C4-2B (cell line): ENCODE data around the gene CPZ.

ENCODE experiments used
- H3K27ac ChIP-seq: fragments of 450-650 bp; 2 replicates; pipeline ENCODE4 v1.5.1; 2017
- CTCF ChIP-seq: fragments of 450-650 bp; conservative IDR thresholded peaks from 2 replicates; pipeline ENCODE4 v1.5.1; 2017; ENCODE audit warnings: mild to moderate bottlenecking
- ZFX ChIP-seq: fragments of 450-650 bp; IDR thresholded peaks from 2 replicates; pipeline ENCODE4 v1.6.1; 2017

CPZ gene

GRCh38 chr4:8592366-8593263 is at the start of gene CPZ:
Gene CPZ (plus strand): TSS chr4:8592765. CDS start chr4:8592834, 69 bp downstream.
- no peak within 1 kb of the TSS for H3K27ac ChIP-seq
- no peak for TF ChIP-seq ZFX
- no peak for TF ChIP-seq CTCF

GRCh38 chr4:8542776-8543525 is 49.6 kb upstream of the CPZ start:
- TF ChIP-seq ZFX = no peak
- TF ChIP-seq CTCF = no peak
- H3K27ac ChIP-seq = no peak overlapping the region

GRCh38 chr4:8543623-8544022 is 48.9 kb upstream of the CPZ start:
- H3K27ac ChIP-seq = no peak overlapping the region
- TF ChIP-seq CTCF (no peak), ZFX (no peak)

GRCh38 chr4:8544282-8544681 is 48.3 kb upstream of the CPZ start:
- no peak overlapping the region for H3K27ac ChIP-seq
- TF ChIP-seq CTCF = no peak
- no peak for TF ChIP-seq ZFX

- H3K27ac ChIP-seq = no peak overlapping the region
- TF ChIP-seq ZFX (no peak), CTCF (no peak)
Observed at GRCh38 chr4:8544741-8545438, 47.7 kb upstream of the CPZ start.

GRCh38 chr4:8545439-8545765 is 47.2 kb upstream of the CPZ start:
- TF ChIP-seq ZFX (no peak), CTCF (no peak)
- no peak overlapping the region for H3K27ac ChIP-seq

- no peak for TF ChIP-seq ZFX
- TF ChIP-seq CTCF = no peak
- H3K27ac ChIP-seq = no peak overlapping the region
Observed at GRCh38 chr4:8546766-8547107, 45.8 kb upstream of the CPZ start.
